K562 (cell line): Measurements from ENCODE around the gene OGN.

ENCODE experiments used
- BRCA1 ChIP-seq, 2 experiments: fragments of 450-650 bp in 1 of 2; sonication (generic) in 1 of 2; formaldehyde crosslinking in 1 of 2; IDR thresholded peaks; 2 replicates each; pipeline versions ENCODE4 v1.5.0 to v1.6.1; 2017 to 2020; ENCODE audit warnings: mild to moderate bottlenecking in 1 of 2, missing genetic modification reagents in 1 of 2
- CBX5 ChIP-seq: IDR thresholded peaks from 2 replicates; pipeline ENCODE4 v1.6.1; 2014; ENCODE audit warnings: low read depth, borderline replicate concordance
- CHD2 ChIP-seq: IDR thresholded peaks from 2 replicates; pipeline ENCODE4 v1.6.1; 2011; ENCODE audit warnings: low read depth, low read length
- EP300 ChIP-seq: IDR thresholded peaks from 2 replicates; pipeline ENCODE4 v1.6.1; 2012; ENCODE audit warnings: low read length, improper control_type of control experiment
- GABPA ChIP-seq: fragments of 200-800 bp; sonication (Bioruptor generic); conservative IDR thresholded peaks from 2 replicates; pipeline ENCODE4 v1.6.1; 2016; ENCODE audit warnings: low read depth, missing genetic modification characterization, missing compliant biosample characterization
- KAT7 ChIP-seq: sonication (generic); formaldehyde crosslinking; IDR thresholded peaks from 2 replicates; pipeline ENCODE4 v1.8.0; 2022; ENCODE audit warnings: missing genetic modification reagents, mild to moderate bottlenecking, borderline replicate concordance
- POLR2AphosphoS5 ChIP-seq: IDR thresholded peaks from 2 replicates; pipeline ENCODE4 v1.6.1; 2011; ENCODE audit warnings: mild to moderate bottlenecking, low read depth, low read length, moderate library complexity; ENCODE audit not compliant: control insufficient read depth, insufficient read depth
- SMAD3 ChIP-seq: fragments of 450-650 bp; formaldehyde crosslinking; conservative IDR thresholded peaks from 2 replicates; pipeline ENCODE4 v1.4.0; 2020; ENCODE audit warnings: mild to moderate bottlenecking
- TOE1 ChIP-seq, 2 experiments: fragments of 450-650 bp in 1 of 2; sonication (generic) in 1 of 2; formaldehyde crosslinking in 1 of 2; IDR thresholded peaks; 2 replicates each; pipeline versions ENCODE4 v1.7.1 to v1.8.0; 2016 to 2022; ENCODE audit warnings: borderline replicate concordance in 2 of 2, mild to moderate bottlenecking in 2 of 2, antibody characterized with exemption in 1 of 2, inconsistent platforms in 1 of 2, low read depth in 1 of 2, missing genetic modification reagents in 1 of 2, moderate library complexity in 1 of 2
- TF ChIP-seq, protein P1 (sequence below): sonication (generic); formaldehyde crosslinking; IDR thresholded peaks from 2 replicates; pipeline ENCODE4 v1.9.0; 2022; ENCODE audit warnings: mild to moderate bottlenecking, missing genetic modification reagents
- TF ChIP-seq, protein P2 (sequence below): sonication (generic); formaldehyde crosslinking; IDR thresholded peaks from 2 replicates; pipeline ENCODE4 v1.8.0; 2022; ENCODE audit warnings: mild to moderate bottlenecking, low read depth, missing genetic modification reagents
- TF ChIP-seq, protein P3 (sequence below): fragments of 150-350 bp; conservative IDR thresholded peaks from 2 replicates; pipeline ENCODE4 v1.6.1; 2014; ENCODE audit warnings: low read length
- TF ChIP-seq, protein P4 (sequence below), 3 experiments: IDR thresholded peaks in 2 of 3; conservative IDR thresholded peaks in 1 of 3; 2 replicates each; pipeline ENCODE4 v1.5.1; 2011 to 2012; ENCODE audit warnings: low read length in 3 of 3, mild to moderate bottlenecking in 3 of 3, control low read depth in 2 of 3, improper control_type of control experiment in 1 of 3, inconsistent platforms in 1 of 3, low read depth in 1 of 3, mixed read lengths in 1 of 3, moderate library complexity in 1 of 3; ENCODE audit not compliant: insufficient read depth in 2 of 3

DNA sequence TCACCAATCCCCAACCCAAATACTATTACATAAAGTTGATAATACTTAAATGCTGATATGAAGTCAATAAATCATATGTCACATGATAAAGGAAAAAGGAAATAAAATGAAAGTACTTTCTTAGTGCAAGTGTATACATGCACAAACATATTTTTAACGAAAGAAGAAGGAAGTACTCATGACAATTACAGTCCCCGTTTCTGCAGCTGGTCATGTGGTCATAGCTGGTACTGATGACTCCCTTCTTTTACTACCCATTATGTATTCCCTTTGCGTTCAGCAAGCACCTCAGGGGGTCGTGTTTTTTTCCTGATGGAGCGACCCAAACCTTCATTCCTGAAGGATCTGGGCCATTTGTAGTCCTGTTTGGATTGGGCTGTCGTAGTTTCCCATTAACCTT is 51.3 kb downstream of the OGN start:
- TF ChIP-seq CHD2 (no peak), BRCA1 (IDR thresholded peaks at IDR 0.05) (no peak), BRCA1 (CRISPR knock-in tag; IDR thresholded peaks at IDR 0.05) (no peak), KAT7 (no peak), SMAD3 (CRISPR knock-in tag) (no peak), CBX5 (no peak), EP300 (no peak), TOE1 (IDR thresholded peaks at IDR 0.05; ENCODE audit: borderline replicate concordance) (no peak), TOE1 (CRISPR knock-in tag; IDR thresholded peaks at IDR 0.05; ENCODE audit: borderline replicate concordance, low read depth) (no peak), POLR2AphosphoS5 (no peak), GABPA (no peak)
- TF ChIP-seq, protein P1, sequence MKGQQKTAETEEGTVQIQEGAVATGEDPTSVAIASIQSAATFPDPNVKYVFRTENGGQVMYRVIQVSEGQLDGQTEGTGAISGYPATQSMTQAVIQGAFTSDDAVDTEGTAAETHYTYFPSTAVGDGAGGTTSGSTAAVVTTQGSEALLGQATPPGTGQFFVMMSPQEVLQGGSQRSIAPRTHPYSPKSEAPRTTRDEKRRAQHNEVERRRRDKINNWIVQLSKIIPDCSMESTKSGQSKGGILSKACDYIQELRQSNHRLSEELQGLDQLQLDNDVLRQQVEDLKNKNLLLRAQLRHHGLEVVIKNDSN (CRISPR knock-in tag), result no peak
- TF ChIP-seq, protein P2, sequence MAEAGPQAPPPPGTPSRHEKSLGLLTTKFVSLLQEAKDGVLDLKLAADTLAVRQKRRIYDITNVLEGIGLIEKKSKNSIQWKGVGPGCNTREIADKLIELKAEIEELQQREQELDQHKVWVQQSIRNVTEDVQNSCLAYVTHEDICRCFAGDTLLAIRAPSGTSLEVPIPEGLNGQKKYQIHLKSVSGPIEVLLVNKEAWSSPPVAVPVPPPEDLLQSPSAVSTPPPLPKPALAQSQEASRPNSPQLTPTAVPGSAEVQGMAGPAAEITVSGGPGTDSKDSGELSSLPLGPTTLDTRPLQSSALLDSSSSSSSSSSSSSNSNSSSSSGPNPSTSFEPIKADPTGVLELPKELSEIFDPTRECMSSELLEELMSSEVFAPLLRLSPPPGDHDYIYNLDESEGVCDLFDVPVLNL (CRISPR knock-in tag), result no peak
- TF ChIP-seq, protein P3, sequence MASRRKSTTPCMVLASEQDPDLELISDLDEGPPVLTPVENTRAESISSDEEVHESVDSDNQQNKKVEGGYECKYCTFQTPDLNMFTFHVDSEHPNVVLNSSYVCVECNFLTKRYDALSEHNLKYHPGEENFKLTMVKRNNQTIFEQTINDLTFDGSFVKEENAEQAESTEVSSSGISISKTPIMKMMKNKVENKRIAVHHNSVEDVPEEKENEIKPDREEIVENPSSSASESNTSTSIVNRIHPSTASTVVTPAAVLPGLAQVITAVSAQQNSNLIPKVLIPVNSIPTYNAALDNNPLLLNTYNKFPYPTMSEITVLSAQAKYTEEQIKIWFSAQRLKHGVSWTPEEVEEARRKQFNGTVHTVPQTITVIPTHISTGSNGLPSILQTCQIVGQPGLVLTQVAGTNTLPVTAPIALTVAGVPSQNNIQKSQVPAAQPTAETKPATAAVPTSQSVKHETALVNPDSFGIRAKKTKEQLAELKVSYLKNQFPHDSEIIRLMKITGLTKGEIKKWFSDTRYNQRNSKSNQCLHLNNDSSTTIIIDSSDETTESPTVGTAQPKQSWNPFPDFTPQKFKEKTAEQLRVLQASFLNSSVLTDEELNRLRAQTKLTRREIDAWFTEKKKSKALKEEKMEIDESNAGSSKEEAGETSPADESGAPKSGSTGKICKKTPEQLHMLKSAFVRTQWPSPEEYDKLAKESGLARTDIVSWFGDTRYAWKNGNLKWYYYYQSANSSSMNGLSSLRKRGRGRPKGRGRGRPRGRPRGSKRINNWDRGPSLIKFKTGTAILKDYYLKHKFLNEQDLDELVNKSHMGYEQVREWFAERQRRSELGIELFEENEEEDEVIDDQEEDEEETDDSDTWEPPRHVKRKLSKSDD, result no peak
- TF ChIP-seq, protein P4, sequence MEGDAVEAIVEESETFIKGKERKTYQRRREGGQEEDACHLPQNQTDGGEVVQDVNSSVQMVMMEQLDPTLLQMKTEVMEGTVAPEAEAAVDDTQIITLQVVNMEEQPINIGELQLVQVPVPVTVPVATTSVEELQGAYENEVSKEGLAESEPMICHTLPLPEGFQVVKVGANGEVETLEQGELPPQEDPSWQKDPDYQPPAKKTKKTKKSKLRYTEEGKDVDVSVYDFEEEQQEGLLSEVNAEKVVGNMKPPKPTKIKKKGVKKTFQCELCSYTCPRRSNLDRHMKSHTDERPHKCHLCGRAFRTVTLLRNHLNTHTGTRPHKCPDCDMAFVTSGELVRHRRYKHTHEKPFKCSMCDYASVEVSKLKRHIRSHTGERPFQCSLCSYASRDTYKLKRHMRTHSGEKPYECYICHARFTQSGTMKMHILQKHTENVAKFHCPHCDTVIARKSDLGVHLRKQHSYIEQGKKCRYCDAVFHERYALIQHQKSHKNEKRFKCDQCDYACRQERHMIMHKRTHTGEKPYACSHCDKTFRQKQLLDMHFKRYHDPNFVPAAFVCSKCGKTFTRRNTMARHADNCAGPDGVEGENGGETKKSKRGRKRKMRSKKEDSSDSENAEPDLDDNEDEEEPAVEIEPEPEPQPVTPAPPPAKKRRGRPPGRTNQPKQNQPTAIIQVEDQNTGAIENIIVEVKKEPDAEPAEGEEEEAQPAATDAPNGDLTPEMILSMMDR (IDR thresholded peaks at IDR 0.05 in 2 of 3, conservative IDR thresholded peaks at IDR 0.05 in 1 of 3; ENCODE audit: insufficient read depth in 2 of 3, low read depth in 1 of 3, low read length in 3 of 3), result no peak
